GM12878 (cell line): Measurements from ENCODE around the gene CCER1.

Experiments used
- ATF7 ChIP-seq: fragments of 450-650 bp; IDR thresholded peaks from 2 replicates; pipeline ENCODE4 v1.6.1; 2016; ENCODE audit warnings: low read depth, mild to moderate bottlenecking
- FOXK2 ChIP-seq: fragments of 450-650 bp; IDR thresholded peaks from 2 replicates; pipeline ENCODE4 v1.6.1; 2017; ENCODE audit warnings: mild to moderate bottlenecking, moderate library complexity
- GABPA ChIP-seq: IDR thresholded peaks from 2 replicates; pipeline ENCODE4 v1.6.1; 2014; ENCODE audit warnings: antibody characterized with exemption, low read depth, mild to moderate bottlenecking, inconsistent platforms
- IRF4 ChIP-seq: IDR thresholded peaks from 2 replicates; pipeline ENCODE4 v1.6.1; 2011; ENCODE audit warnings: low read depth, low read length
- NFYB ChIP-seq: IDR thresholded peaks from 2 replicates; pipeline ENCODE4 v1.6.1; 2011; ENCODE audit warnings: low read depth, mild to moderate bottlenecking, low read length, improper control_type of control experiment, moderate library complexity; ENCODE audit not compliant: insufficient read depth
- POLR2AphosphoS5 ChIP-seq: IDR thresholded peaks from 2 replicates; pipeline ENCODE4 v1.6.1; 2011; ENCODE audit warnings: mild to moderate bottlenecking, low read length, inconsistent platforms
- RELA ChIP-seq: fragments of 450-650 bp; IDR thresholded peaks from 2 replicates; pipeline ENCODE4 v1.8.0; 2014; ENCODE audit warnings: borderline replicate concordance; ENCODE audit not compliant: partially characterized antibody
- SUZ12 ChIP-seq: fragments of 200-600 bp; sonication (generic); IDR thresholded peaks from one replicate; pipeline ENCODE4 v1.6.1; 2018; ENCODE audit warnings: antibody characterized with exemption, mild to moderate bottlenecking; ENCODE audit not compliant: unreplicated experiment
- TF ChIP-seq, protein P1 (sequence below), 3 experiments: IDR thresholded peaks in 2 of 3; conservative IDR thresholded peaks in 1 of 3; 2 replicates each; pipeline ENCODE4 v1.5.1; 2011; ENCODE audit warnings: low read depth in 3 of 3, low read length in 3 of 3, mild to moderate bottlenecking in 3 of 3, control low read depth in 2 of 3, moderate library complexity in 2 of 3, inconsistent platforms in 1 of 3, mixed read lengths in 1 of 3; ENCODE audit not compliant: control insufficient read depth in 2 of 3, insufficient read depth in 1 of 3; ENCODE audit errors: extremely low read depth in 1 of 3
- TF ChIP-seq, protein P2 (sequence below): fragments of 450-650 bp; IDR thresholded peaks from 2 replicates; pipeline ENCODE4 v1.6.1; 2017; ENCODE audit warnings: mild to moderate bottlenecking, moderate library complexity
- TF ChIP-seq, protein P3 (sequence below): IDR thresholded peaks from 2 replicates; pipeline ENCODE4 v1.6.1; 2011; ENCODE audit warnings: low read depth, mild to moderate bottlenecking, low read length, moderate library complexity, borderline replicate concordance; ENCODE audit errors: extremely low read depth

DNA sequence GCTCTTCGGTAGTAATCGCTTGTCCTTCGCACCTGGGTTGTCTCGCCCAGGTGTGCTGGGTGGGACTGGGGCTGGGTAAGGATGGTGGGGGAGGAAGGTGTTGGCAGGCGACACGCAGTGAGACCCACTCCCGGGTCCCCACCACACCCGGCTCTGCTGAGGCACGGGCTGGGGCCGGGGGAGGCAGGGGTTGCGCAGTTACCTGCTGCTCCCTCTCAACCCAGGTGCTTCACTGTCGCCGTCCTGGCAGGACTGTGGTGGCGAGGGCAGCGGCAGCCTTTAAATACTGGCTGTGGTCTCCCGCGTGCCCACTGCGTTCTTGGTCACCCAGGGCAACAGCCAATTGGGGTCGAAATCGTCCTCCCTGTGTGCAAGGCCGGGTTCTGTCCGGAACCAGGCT is at the start of gene CCER1:
- TF ChIP-seq IRF4 (no peak), RELA (no peak), GABPA (no peak), FOXK2 (no peak), SUZ12 (no peak), ATF7 (no peak), NFYB (no peak), POLR2AphosphoS5 (no peak)
- TF ChIP-seq, protein P1, sequence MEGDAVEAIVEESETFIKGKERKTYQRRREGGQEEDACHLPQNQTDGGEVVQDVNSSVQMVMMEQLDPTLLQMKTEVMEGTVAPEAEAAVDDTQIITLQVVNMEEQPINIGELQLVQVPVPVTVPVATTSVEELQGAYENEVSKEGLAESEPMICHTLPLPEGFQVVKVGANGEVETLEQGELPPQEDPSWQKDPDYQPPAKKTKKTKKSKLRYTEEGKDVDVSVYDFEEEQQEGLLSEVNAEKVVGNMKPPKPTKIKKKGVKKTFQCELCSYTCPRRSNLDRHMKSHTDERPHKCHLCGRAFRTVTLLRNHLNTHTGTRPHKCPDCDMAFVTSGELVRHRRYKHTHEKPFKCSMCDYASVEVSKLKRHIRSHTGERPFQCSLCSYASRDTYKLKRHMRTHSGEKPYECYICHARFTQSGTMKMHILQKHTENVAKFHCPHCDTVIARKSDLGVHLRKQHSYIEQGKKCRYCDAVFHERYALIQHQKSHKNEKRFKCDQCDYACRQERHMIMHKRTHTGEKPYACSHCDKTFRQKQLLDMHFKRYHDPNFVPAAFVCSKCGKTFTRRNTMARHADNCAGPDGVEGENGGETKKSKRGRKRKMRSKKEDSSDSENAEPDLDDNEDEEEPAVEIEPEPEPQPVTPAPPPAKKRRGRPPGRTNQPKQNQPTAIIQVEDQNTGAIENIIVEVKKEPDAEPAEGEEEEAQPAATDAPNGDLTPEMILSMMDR (IDR thresholded peaks at IDR 0.05 in 2 of 3, conservative IDR thresholded peaks at IDR 0.05 in 1 of 3; ENCODE audit: control insufficient read depth in 2 of 3, extremely low read depth in 1 of 3, insufficient read depth in 1 of 3, low read depth in 3 of 3, low read length in 3 of 3) = no peak
- TF ChIP-seq, protein P2, sequence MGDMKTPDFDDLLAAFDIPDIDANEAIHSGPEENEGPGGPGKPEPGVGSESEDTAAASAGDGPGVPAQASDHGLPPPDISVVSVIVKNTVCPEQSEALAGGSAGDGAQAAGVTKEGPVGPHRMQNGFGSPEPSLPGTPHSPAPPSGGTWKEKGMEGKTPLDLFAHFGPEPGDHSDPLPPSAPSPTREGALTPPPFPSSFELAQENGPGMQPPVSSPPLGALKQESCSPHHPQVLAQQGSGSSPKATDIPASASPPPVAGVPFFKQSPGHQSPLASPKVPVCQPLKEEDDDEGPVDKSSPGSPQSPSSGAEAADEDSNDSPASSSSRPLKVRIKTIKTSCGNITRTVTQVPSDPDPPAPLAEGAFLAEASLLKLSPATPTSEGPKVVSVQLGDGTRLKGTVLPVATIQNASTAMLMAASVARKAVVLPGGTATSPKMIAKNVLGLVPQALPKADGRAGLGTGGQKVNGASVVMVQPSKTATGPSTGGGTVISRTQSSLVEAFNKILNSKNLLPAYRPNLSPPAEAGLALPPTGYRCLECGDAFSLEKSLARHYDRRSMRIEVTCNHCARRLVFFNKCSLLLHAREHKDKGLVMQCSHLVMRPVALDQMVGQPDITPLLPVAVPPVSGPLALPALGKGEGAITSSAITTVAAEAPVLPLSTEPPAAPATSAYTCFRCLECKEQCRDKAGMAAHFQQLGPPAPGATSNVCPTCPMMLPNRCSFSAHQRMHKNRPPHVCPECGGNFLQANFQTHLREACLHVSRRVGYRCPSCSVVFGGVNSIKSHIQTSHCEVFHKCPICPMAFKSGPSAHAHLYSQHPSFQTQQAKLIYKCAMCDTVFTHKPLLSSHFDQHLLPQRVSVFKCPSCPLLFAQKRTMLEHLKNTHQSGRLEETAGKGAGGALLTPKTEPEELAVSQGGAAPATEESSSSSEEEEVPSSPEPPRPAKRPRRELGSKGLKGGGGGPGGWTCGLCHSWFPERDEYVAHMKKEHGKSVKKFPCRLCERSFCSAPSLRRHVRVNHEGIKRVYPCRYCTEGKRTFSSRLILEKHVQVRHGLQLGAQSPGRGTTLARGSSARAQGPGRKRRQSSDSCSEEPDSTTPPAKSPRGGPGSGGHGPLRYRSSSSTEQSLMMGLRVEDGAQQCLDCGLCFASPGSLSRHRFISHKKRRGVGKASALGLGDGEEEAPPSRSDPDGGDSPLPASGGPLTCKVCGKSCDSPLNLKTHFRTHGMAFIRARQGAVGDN = no peak
- TF ChIP-seq, protein P3, sequence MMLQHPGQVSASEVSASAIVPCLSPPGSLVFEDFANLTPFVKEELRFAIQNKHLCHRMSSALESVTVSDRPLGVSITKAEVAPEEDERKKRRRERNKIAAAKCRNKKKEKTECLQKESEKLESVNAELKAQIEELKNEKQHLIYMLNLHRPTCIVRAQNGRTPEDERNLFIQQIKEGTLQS = no peak
